ENCODE data around the gene CCT5. TPM values are rescaled to one million over a fixed set of nuclear protein-coding genes. Genes with fewer than 3 reads are reported as not detected.

Gene CCT5
- total RNA-seq, 1 experiment from 2014 or later = 532 TPM

DNA sequence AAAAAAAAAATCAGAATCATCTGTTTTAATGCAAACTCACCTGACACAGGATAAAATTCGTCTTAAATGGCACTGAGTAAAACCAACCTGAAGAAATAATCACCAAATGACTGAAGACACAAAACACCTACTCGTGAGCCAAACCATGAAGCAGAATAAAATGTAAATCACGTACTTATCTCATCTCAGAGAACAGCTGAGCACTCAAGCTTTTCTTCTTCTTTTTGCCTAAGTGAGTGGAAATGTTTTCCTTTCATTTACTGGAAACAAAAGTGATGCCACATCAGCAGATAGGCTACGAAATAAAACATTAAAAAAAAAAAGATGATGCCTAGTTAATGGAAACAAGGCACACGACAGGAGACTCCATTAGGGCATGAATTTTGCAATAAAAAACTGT, 36.8 kb upstream of the CCT5 start:
- no peak overlapping the region for H4K8ac ChIP-seq (replicated peaks; ENCODE audit: insufficient read length, low read depth, low read length)
- H3K56ac ChIP-seq (ENCODE audit: insufficient read length, low read depth, low read length) = no peak overlapping the region
- H3K9ac ChIP-seq (ENCODE audit: extremely low read depth, insufficient read length, low read length) = no peak overlapping the region
- no peaks in the 10 kb centered on the region for H3K36me3 Mint-ChIP-seq (ENCODE audit: insufficient read depth in 1 of 3, low read depth in 3 of 3)
- peaks cover 9 to 10% of the 10 kb centered on the region in 2 experiments for H3K4me1 Mint-ChIP-seq
- no peaks in the 10 kb centered on the region for H3K27me3 Mint-ChIP-seq (ENCODE audit: low read depth)
- no peak overlapping the region for H4K91ac ChIP-seq (ENCODE audit: insufficient read length, low read depth, low read length)
- no peaks in the 10 kb centered on the region for H3K79me2 ChIP-seq (ENCODE audit: insufficient read depth, low read length)
- no peaks in the 10 kb centered on the region for H3K4me1 ChIP-seq (ENCODE audit: insufficient read depth, low read length)
- H2BK120ac ChIP-seq (ENCODE audit: low read depth, low read length, poor library complexity, severe bottlenecking) = no peak overlapping the region
- H3K27ac ChIP-seq (ENCODE audit: insufficient read length, low read depth, low read length) = no peak overlapping the region
- H3K4me2 ChIP-seq (ENCODE audit: insufficient read depth, insufficient read length, low read length) = no peak overlapping the region
- no peak overlapping the region for H3K27ac Mint-ChIP-seq
- H3K18ac ChIP-seq (ENCODE audit: insufficient read length, low read depth, low read length) = no peak overlapping the region
- no peak overlapping the region for H4K5ac ChIP-seq (ENCODE audit: insufficient read length, low read depth, low read length)
- no peak overlapping the region for H2AFZ ChIP-seq (ENCODE audit: low read length)
- no peak overlapping the region for H2BK12ac ChIP-seq (ENCODE audit: insufficient read length, low read depth, low read length)
- no peak overlapping the region for H3K14ac ChIP-seq (ENCODE audit: insufficient read depth, low read length)
- H2BK5ac ChIP-seq (ENCODE audit: insufficient read length, low read length) = no peak overlapping the region
- no CpG with 5 or more reads among the region's 5 CpGs for WGBS (ENCODE audit: extremely low coverage, insufficient read length, low lambda C conversion rate)
- H4K20me1 ChIP-seq (ENCODE audit: control insufficient read depth, insufficient read depth, insufficient read length) = no peaks in the 10 kb centered on the region
- TF ChIP-seq CTCF (conservative IDR thresholded peaks at IDR 0.05) = no peak
- no peaks in the 10 kb centered on the region for H3K9me3 ChIP-seq (ENCODE audit: control insufficient read depth, low read depth, low read length)
- H3K9me3 Mint-ChIP-seq = no peaks in the 10 kb centered on the region
- H3K23me2 ChIP-seq (ENCODE audit: insufficient read length, low read depth, low read length, poor library complexity, severe bottlenecking) = no peaks in the 10 kb centered on the region
- H2BK20ac ChIP-seq (ENCODE audit: low read depth, low read length, poor library complexity, severe bottlenecking) = no peak overlapping the region
- H3K4ac ChIP-seq (ENCODE audit: low read depth, low read length) = no peak overlapping the region
- H3T11ph ChIP-seq (ENCODE audit: low read length) = no peak overlapping the region
- no peak overlapping the region for H3K23ac ChIP-seq (ENCODE audit: insufficient read length, low read depth, low read length)
- no peaks in the 10 kb centered on the region for H3K79me1 ChIP-seq (ENCODE audit: insufficient read depth, low read depth, low read length, poor library complexity, severe bottlenecking)
- H2BK15ac ChIP-seq (ENCODE audit: low read depth, low read length) = no peak overlapping the region
- no peak overlapping the region for H3K4me3 Mint-ChIP-seq
- DNase-seq = no peak
- H3K27me3 ChIP-seq (ENCODE audit: insufficient read depth, low read length) = no peaks in the 10 kb centered on the region
- H2AK5ac ChIP-seq (ENCODE audit: insufficient read length, low read length) = no peak overlapping the region

Data from H9 (cell line).